Fibroblast of skin of left quadriceps (primary cell): ENCODE data around the gene SLC2A13.
"Not testable (repeated sequence)": the region's sequence is repeated elsewhere in the genome, so short reads cannot be mapped to it uniquely, and the experiment has no call there.

Source experiments
- DNase-seq, 2 experiments: peaks; one replicate each; pipeline ENCODE4 v3.0.0-alpha.2; 2013; ENCODE audit warnings: low read depth in 2 of 2

The SLC2A13 gene

GRCh38 chr12:39812456-39812855, 293.4 kb downstream of the SLC2A13 start:
- not testable (repeated sequence) for DNase-seq

DNA sequence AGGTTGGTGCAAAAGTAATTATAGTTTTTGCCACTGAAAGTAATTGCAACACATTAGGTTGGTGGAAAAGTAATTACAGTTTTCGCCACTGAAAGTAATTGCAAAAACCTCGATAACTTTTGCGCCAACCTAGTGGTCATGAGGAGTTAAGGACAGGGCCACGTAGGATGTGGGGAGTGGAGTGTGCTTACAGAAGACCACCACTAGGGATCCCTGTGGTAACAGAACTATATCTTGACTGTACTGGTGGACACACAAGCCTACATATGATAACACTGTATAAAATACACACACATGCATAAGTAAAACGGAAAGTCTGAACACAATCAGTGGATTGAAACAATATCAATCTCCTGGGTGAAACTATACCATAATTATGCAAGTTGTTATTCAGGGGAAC, 298.8 kb downstream of the SLC2A13 start:
- no peak for DNase-seq

DNA sequence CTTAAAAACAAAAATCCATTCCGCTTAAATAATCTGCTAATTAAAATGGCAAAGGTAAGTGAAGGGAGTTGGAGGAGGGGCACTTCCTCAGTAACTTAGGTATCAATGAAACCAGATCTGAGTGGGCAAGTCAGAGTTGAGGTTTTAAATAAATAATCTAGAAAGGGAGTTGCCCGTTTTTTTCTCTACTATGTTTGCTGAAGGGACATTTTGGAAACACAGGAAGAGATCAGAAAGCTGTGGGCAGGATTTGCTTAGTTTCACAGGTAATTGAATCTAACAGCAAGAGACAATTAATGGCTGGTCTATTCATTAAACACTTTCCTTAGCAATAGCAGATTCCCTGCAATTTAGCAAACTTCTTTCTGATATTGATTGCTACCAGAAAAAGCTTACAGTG, 300.2 kb downstream of the SLC2A13 start:
- DNase-seq, result no peak

DNA sequence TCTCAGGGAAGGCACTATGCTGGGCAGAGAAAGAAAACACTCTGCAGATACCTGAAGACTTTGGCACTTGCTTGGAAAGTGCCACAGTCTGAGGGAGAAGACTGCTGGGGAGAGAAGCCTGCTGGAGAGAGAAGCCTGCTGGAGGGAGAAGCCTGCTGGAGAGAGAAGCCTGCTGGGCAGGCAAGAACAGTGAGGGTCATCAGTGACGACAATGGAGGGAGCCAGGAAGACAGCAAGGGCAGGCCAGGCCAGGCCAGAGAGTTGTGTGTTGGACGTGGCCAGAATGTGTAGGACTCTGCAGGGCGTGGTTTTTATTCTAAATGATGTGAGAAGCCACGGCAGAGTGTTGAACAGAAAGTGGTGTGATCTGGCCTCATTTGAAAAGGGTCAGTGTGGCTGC, 301.0 kb downstream of the SLC2A13 start:
- no peak for DNase-seq

DNA sequence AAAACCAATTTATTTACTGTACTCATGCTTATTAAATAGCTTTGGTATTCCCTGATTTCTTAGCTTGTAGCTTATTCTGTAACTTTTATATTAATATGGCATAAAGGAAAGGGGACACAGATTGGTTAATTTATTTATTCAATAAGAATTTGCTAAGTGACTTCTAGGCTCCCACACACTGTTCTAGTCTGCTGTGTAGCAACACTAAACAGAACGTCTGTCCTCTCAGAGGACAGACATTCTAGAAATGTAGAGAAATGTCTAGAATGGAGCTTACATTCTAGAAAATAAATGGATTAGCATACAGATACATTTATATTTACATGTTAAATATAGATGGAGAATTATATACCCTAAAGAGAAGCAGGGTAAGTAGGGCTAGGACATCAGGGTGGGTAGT, 301.4 kb downstream of the SLC2A13 start:
- no peak for DNase-seq

DNA sequence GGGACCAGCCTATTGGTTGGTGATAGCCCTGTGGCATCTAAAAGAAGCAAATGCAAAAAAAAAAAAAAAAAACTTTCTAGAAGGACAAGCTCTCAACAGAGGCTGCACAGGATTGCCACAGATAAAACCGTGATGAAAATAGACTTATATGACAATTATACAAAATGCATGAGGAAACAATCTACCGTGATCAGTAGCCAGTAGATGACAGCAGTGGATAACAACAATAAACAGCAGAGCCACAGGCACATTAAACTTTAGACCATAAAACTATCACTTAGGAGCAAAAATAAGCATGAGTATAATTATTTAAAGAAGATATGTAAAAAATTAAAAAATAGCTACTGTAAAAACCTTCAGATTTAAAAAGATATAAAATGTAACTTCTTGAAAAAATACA, 302.7 kb downstream of the SLC2A13 start:
- no peak for DNase-seq

DNA sequence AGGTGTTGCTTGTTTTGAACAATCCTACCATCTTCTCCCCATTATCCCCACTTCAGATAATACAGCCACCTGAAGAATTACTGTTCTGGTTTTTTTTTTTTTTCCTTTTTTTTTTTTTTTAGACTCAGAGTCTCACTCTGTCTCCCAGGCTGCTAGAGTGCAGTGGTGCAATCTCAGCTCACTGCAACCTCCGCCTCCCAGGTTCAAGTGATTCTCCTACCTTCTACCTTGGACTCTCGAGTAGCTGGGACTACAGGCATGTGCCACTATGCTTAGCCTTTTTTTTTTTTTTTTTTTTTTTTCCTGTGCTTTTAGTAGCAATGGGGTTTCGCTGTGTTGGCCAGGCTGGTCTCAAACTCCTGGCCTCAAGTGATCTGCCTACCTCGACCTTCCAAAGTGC, 306.9 kb downstream of the SLC2A13 start:
- no peak for DNase-seq

GRCh38 chr12:39798429-39798828, 307.5 kb downstream of the SLC2A13 start:
- DNase-seq, result no peak

DNA sequence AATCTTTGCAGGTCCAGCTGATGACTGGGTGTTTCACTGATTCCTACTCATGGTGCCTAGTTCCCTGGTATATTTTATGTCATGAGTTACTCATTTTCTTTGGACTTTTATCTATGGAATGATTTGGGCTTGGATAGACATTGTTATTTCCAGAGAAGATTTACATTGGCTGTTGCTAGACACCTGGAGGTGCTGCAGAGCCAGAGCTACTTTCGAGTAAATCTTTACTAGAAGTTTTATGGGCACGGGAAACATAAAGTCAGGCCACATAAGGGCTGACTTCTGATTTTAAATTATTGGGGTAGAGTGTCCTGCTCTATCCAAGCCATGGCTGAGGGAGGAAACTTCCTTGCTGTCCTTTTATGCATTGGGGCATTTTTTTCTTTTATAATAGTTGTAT, 310.4 kb downstream of the SLC2A13 start:
- DNase-seq, result no peak

- no peak for DNase-seq
Measured at GRCh38 chr12:39792938-39793337, 312.9 kb downstream of the SLC2A13 start.

- no peak for DNase-seq
Measured at GRCh38 chr12:39788239-39788638, 317.6 kb downstream of the SLC2A13 start.

- DNase-seq, result not testable (repeated sequence)
Measured at GRCh38 chr12:39785814-39786213, 320.1 kb downstream of the SLC2A13 start.

GRCh38 chr12:39782026-39782545, 323.8 kb downstream of the SLC2A13 start:
- DNase-seq, result no peak

DNA sequence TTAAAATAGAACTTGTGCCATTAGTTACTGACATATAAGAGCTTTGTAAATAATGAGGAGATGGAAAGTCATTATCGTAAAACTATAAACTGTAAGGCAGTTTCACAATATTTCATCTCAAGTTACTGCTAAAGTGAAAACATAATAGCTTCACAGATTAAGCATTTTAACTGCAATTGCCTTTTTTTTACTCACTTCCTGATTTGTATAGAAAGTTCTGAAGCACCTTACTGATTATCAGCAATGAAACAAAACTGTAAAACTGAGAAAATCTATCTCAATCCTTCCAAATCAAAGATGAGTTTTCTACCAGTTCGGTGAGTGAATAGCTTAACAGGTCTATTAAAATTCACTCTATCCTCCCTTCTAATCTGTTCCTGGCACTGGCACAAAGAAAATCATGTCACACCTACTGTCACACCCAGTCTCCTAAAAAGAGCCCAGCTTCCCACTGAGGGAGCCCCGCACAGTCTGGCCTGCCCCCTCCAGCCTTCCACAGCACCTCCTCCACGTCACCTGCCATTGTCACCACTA, 324.9 kb downstream of the SLC2A13 start:
- DNase-seq, result no peak

- DNase-seq, result no peak
Measured at GRCh38 chr12:39780411-39780912, 325.4 kb downstream of the SLC2A13 start.

DNA sequence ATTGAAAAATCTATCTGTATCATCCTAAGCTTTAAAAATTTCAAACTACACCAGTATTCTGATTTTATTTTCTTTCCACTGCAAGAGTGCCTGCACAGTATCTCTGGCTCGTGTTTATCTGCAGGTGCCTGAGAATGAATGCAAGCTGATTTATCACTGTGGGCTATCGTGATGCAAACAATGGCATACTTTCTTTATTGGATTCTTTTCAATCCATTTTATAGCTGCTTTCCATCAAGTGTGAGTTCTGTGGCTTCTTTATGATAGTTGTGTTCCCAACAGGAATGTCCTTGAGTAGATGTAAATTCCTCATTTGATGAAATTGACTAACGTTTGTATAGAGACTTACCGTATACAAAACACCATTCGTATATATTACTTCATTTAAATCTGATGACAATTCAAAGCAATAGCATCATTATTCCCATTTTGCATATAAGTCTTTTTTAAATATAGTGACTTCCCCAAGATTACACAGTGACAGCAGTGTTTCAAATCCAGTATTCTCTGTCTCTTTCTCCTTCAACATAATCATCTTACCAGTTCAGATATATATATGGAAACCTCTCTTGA, 326.0 kb downstream of the SLC2A13 start:
- no peak for DNase-seq

GRCh38 chr12:39777465-39777864, 328.4 kb downstream of the SLC2A13 start:
- no peak for DNase-seq

GRCh38 chr12:39773266-39773665, 332.6 kb downstream of the SLC2A13 start:
- DNase-seq, result no peak

- no peak for DNase-seq
Measured at GRCh38 chr12:39772821-39773259, 333.0 kb downstream of the SLC2A13 start.

GRCh38 chr12:39771456-39771855, 334.4 kb downstream of the SLC2A13 start:
- no peak for DNase-seq

DNA sequence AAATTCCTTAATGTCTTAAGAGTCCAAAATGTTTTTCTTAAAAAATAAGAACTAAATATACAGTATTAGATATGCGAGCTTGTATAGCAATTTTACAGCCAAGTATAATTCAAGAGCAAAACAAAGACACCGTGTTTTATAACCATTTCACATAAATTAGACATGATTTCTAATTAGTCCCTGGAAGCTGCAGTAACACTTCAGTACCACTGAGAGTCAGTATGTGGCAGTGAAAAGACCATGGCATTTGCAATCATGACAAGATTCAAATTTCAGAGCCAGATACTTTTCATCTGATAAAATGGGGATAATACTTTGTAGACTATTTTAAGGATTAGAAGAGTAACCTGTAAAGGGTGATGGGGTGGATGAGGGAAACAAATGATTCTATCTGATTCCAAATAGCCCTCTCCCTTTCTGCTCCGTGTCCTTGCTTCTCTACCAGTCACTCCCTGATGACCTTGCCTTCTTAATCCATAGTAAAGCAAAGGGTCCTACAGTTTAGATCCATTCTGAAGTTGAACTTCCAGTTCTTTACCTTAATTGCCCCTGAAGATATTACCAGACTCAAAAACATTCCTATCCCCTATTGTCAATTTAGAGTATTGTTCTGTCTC, 340.8 kb downstream of the SLC2A13 start:
- peak; percentile 6 to 8 for DNase-seq

- no peak for DNase-seq
Measured at GRCh38 chr12:39763890-39764169, 342.1 kb downstream of the SLC2A13 start.
